Measurements from ENCODE around the gene NMUR1.
"Not testable (repeated sequence)": the region's sequence is repeated elsewhere in the genome, so short reads cannot be mapped to it uniquely, and the experiment has no call there.

NMUR1 gene

DNA sequence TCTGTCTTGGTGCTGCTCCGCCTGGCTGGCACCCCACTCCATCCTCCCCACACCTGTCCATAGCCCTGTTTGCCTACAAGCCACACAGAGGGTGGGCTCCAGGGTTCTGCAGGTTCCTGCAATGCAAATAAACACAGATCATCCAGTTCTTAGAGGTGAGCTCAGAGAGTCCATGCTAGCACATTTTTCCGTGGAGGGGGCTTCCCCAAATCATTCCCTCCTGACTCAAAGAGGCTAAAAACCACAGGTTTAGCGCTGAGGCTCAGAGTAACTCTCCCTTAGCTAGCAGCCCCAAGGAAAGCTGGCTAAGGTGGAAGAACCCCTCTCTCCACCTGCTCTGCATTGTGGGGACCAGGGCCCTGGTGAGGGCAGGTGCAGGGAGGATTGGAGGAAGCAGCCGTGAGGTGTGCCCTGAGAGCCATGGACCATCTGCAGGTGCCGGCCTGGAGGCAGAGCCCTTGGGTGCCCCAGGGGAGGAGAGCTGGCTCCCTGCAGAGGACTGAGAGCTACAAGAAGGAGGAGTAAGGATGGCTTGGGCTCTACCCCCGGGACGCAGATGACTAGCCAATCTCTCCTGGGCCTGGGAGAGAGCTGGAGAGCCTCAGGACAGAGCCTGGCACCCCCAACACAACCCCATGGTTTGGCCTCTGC, 38.7 kb upstream of the NMUR1 start:
- no peaks in the 10 kb centered on the region for H3K36me3 ChIP-seq (ENCODE audit: control insufficient read depth in 2 of 2, insufficient read depth in 2 of 2, low read length in 2 of 2)
- H3K9ac ChIP-seq (ENCODE audit: low read depth in 1 of 2, low read length in 2 of 2), result no peak overlapping the region
- no peak overlapping the region for H3K27ac ChIP-seq (ENCODE audit: low read depth in 2 of 2, low read length in 2 of 2)
- H3K9me3 ChIP-seq (ENCODE audit: control insufficient read depth in 2 of 2, low read length in 2 of 2), result no peaks in the 10 kb centered on the region
- H3K4me3 ChIP-seq (ENCODE audit: low read length in 2 of 2), result no peak overlapping the region
- H3K4me1 ChIP-seq (ENCODE audit: control insufficient read depth in 2 of 2, insufficient read depth in 2 of 2, low read length in 2 of 2), result no peaks in the 10 kb centered on the region
- H3K27me3 ChIP-seq (ENCODE audit: control insufficient read depth in 2 of 2, insufficient read depth in 2 of 2, low read length in 2 of 2), result no peaks in the 10 kb centered on the region

DNA sequence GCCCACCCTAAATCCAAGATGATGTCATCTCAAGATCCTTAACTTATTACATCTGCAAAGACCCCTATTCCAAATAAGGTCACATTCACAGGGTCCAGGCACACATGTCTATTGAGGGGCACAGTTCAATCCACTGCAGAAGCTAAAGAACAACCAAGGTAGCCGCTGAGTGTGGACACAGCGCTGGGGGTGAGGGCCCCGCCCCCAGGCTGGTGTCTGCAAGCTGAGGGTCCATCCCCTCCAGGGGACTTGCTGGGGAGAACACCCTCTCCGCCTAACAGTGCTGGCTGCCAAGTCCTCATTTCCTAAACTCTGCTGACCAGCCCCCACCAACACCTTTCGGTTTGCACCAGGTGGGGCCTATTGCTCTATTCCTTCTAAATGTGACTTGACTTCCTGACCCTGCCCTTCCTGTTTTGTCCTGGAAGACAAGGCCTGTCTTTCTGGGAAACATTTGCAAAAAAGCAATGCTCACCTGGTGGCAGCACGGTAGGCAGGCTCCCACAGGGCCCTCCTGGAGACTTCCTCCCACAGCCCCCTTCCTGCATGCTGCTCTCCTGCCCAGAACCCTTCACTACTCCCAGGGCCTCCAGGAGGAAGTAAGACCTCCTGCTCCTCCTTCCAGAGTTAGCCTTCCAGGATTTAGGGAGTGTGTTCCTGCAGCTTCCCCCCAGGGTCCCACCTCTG, 38.0 kb upstream of the NMUR1 start:
- Histone ChIP-seq H3K27ac (ENCODE audit: low read depth in 2 of 2, low read length in 2 of 2) (no peak overlapping the region), H3K4me1 (ENCODE audit: control insufficient read depth in 2 of 2, insufficient read depth in 2 of 2, low read length in 2 of 2) (no peaks in the 10 kb centered on the region), H3K27me3 (ENCODE audit: control insufficient read depth in 2 of 2, insufficient read depth in 2 of 2, low read length in 2 of 2) (no peaks in the 10 kb centered on the region), H3K36me3 (ENCODE audit: control insufficient read depth in 2 of 2, insufficient read depth in 2 of 2, low read length in 2 of 2) (no peaks in the 10 kb centered on the region), H3K9me3 (ENCODE audit: control insufficient read depth in 2 of 2, low read length in 2 of 2) (no peaks in the 10 kb centered on the region), H3K4me3 (ENCODE audit: low read length in 2 of 2) (no peak overlapping the region), H3K9ac (ENCODE audit: low read depth in 1 of 2, low read length in 2 of 2) (no peak overlapping the region)

DNA sequence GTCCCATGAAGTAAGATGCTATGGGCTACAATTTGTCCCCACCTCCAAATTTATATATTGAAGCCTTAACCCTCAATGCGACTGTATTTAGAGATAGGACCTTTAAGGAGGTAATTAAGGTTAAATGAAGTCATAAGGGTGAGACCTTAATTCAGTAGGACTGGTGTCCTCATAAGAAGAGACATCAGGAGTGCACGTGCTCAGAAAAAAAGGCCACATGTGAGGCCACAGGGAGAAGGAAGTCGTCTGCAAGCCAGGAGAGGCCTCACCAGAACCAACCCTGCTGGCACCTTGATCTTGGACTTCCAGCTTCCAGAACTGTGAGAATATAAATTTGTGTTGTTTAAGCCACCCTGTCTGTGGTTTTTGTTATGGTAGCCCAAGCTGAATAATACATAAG, 36.9 kb upstream of the NMUR1 start:
- H3K4me3 ChIP-seq (ENCODE audit: low read length in 2 of 2), result no peak overlapping the region
- H3K9ac ChIP-seq (ENCODE audit: low read depth in 1 of 2, low read length in 2 of 2), result no peak overlapping the region
- H3K27me3 ChIP-seq (ENCODE audit: control insufficient read depth in 2 of 2, insufficient read depth in 2 of 2, low read length in 2 of 2), result no peaks in the 10 kb centered on the region
- H3K9me3 ChIP-seq (ENCODE audit: control insufficient read depth in 2 of 2, low read length in 2 of 2), result no peaks in the 10 kb centered on the region
- no peak overlapping the region for H3K27ac ChIP-seq (ENCODE audit: low read depth in 2 of 2, low read length in 2 of 2)
- no peaks in the 10 kb centered on the region for H3K36me3 ChIP-seq (ENCODE audit: control insufficient read depth in 2 of 2, insufficient read depth in 2 of 2, low read length in 2 of 2)
- no peaks in the 10 kb centered on the region for H3K4me1 ChIP-seq (ENCODE audit: control insufficient read depth in 2 of 2, insufficient read depth in 2 of 2, low read length in 2 of 2)

DNA sequence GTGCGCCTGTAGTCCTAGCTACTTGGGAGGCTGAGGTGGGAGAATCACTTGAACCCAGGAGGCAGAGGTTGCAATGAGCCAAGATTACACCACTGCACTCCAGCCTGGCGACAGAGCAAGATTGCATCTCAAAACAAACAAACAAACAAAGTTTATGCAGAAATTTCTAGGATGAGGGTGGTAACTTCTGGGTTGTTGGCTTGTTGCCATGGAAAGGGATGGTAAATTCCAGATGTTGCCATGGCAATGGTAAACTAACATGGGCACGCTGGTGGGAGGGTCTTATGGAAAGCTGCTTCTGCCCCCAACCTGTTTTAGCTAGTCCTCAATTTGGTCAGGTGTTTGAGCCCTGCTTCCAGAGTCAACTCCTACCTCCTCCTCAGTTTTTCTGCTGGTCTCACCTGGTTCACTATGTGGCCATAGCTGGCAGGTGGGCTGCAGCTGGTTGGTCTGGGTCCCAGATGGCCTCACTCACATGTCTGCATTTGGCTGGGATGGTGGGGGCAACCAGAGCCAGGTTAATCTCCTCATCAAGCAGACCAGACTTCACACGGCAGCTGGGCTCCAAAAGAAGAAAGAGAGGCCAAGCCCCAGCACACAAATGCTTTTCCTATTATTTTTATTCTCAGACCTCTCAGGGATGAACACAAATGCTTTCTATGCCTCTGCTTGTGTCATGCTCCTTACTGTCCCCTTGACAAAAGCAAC, 35.8 kb upstream of the NMUR1 start:
- Histone ChIP-seq H3K4me1 (ENCODE audit: control insufficient read depth in 2 of 2, insufficient read depth in 2 of 2, low read length in 2 of 2) (no peaks in the 10 kb centered on the region), H3K27ac (ENCODE audit: low read depth in 2 of 2, low read length in 2 of 2) (no peak overlapping the region), H3K36me3 (ENCODE audit: control insufficient read depth in 2 of 2, insufficient read depth in 2 of 2, low read length in 2 of 2) (no peaks in the 10 kb centered on the region), H3K9ac (ENCODE audit: low read depth in 1 of 2, low read length in 2 of 2) (no peak overlapping the region), H3K4me3 (ENCODE audit: low read length in 2 of 2) (no peak overlapping the region), H3K9me3 (ENCODE audit: control insufficient read depth in 2 of 2, low read length in 2 of 2) (no peaks in the 10 kb centered on the region), H3K27me3 (ENCODE audit: control insufficient read depth in 2 of 2, insufficient read depth in 2 of 2, low read length in 2 of 2) (no peaks in the 10 kb centered on the region)

DNA sequence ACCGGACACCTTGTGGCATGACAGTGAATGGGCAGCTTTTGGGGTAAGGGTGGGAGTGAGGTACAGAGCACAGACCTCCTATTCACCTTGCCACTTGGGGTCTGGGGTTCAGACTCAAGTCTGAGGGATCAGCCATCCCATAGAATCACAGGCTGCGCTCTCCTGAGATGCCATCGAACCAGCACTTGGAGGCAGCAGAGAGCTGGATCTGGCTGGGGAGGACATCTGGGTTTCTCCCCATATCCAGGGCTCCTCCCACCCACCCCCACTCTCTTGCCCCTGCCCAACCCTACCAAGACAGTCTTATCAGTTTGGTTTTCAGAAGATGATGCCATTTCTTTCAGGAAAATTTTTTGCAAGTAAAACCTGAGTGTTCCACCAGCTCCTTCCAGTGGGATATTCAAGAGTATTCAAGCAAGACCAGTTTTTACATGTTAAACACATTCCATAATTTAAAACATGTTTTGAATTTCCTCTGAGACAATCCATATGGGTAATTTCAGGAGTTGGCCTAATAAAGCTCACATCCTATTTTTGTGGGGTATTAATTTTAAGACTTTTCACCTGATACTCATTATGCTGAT, 33.2 kb upstream of the NMUR1 start:
- H3K9me3 ChIP-seq (ENCODE audit: control insufficient read depth in 2 of 2, low read length in 2 of 2), result no peaks in the 10 kb centered on the region
- no peaks in the 10 kb centered on the region for H3K27me3 ChIP-seq (ENCODE audit: control insufficient read depth in 2 of 2, insufficient read depth in 2 of 2, low read length in 2 of 2)
- H3K36me3 ChIP-seq (ENCODE audit: control insufficient read depth in 2 of 2, insufficient read depth in 2 of 2, low read length in 2 of 2), result no peaks in the 10 kb centered on the region
- H3K4me3 ChIP-seq (ENCODE audit: low read length in 2 of 2), result no peak overlapping the region
- no peak overlapping the region for H3K9ac ChIP-seq (ENCODE audit: low read depth in 1 of 2, low read length in 2 of 2)
- H3K27ac ChIP-seq (ENCODE audit: low read depth in 2 of 2, low read length in 2 of 2), result no peak overlapping the region
- H3K4me1 ChIP-seq (ENCODE audit: control insufficient read depth in 2 of 2, insufficient read depth in 2 of 2, low read length in 2 of 2), result no peaks in the 10 kb centered on the region

DNA sequence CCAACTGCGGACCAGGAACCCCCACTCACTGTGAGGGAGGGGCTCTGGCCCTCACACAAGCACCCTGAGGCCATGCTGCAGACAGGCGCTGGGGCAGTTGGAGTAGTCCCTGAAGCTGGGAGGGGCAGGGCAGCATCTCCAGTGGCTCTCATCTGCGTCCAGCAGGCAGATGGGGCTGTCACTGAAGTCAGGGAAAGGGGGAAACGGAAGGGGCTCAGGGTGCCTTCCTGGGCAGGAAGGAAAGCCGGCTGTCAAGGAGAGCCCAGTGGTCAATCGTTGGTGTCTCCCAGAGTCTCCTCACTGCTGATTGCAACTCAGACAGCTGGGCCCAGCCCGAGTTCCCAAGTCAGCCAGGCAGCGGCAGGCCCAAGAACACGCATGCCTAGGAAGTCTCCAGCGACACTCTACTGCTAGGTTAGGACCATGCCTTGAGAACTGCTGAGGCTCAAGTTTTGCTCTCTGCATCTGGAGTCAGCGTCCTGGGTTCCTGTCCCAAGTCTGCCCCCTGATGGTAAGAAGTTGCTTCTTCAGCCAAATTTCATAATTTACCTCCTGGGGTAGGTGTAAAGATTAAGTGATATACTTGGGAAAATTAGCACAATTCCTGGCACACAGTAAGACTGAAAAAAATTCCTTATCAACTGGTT, 27.4 kb upstream of the NMUR1 start:
- H3K4me3 ChIP-seq (ENCODE audit: low read length in 2 of 2), result no peak overlapping the region
- H3K4me1 ChIP-seq (ENCODE audit: control insufficient read depth in 2 of 2, insufficient read depth in 2 of 2, low read length in 2 of 2), result peaks cover 8 to 10% of the 10 kb centered on the region in 2 donors
- peak overlapping the region; percentile 38 to 77 for H3K27ac ChIP-seq (ENCODE audit: low read depth in 2 of 2, low read length in 2 of 2)
- no peaks in the 10 kb centered on the region for H3K36me3 ChIP-seq (ENCODE audit: control insufficient read depth in 2 of 2, insufficient read depth in 2 of 2, low read length in 2 of 2)
- H3K9me3 ChIP-seq (ENCODE audit: control insufficient read depth in 2 of 2, low read length in 2 of 2), result no peaks in the 10 kb centered on the region
- H3K27me3 ChIP-seq (ENCODE audit: control insufficient read depth in 2 of 2, insufficient read depth in 2 of 2, low read length in 2 of 2), result no peaks in the 10 kb centered on the region
- H3K9ac ChIP-seq (ENCODE audit: low read depth in 1 of 2, low read length in 2 of 2), result peak overlapping the region in 1 of 2 donors; percentile 7

DNA sequence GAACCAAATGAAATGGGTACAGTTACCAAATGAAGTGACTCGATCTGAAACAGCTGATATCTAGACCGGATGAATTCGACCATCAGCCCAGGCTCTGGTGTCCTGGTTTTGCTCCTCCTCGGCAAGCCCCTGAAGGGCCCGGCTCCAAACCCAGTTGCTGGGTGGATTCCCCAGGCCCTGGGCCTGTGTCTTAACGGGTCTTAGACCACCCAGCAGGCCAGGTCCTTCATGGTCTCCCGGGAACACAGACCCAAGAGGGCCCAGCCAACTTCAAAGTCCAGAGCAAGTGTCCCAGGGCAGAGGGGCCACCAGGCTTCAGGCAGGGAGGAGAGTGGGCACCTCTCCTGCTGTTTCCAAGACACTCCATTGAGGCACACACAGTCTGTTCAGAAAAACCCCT, 26.7 kb upstream of the NMUR1 start:
- Histone ChIP-seq H3K9ac (ENCODE audit: low read depth in 1 of 2, low read length in 2 of 2) (peak overlapping the region in 1 of 2 donors; percentile 7), H3K27ac (ENCODE audit: low read depth in 2 of 2, low read length in 2 of 2) (peak overlapping the region; percentile 38 to 77), H3K4me1 (ENCODE audit: control insufficient read depth in 2 of 2, insufficient read depth in 2 of 2, low read length in 2 of 2) (peaks cover 8 to 10% of the 10 kb centered on the region in 2 donors), H3K36me3 (ENCODE audit: control insufficient read depth in 2 of 2, insufficient read depth in 2 of 2, low read length in 2 of 2) (no peaks in the 10 kb centered on the region), H3K27me3 (ENCODE audit: control insufficient read depth in 2 of 2, insufficient read depth in 2 of 2, low read length in 2 of 2) (no peaks in the 10 kb centered on the region), H3K4me3 (ENCODE audit: low read length in 2 of 2) (no peak overlapping the region), H3K9me3 (ENCODE audit: control insufficient read depth in 2 of 2, low read length in 2 of 2) (no peaks in the 10 kb centered on the region)

DNA sequence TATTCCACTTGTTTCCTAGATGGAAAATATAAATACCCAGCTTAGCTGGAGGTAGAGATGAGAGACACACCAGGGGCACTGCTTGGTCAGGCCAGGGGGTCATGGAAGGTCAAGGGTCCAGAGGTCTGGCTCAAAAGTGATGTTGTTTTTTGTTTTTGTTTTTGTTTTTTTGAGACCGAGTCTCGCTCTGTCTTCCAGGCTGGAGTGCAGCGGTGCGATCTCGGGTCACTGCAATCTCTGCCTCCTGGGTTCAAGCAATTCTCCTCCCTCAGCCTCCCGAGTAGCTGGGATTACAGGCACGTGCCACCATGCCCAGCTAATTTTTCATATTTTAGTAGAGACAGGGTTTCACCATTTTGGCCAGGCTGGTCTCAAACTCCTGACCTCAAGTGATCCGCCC, 26.3 kb upstream of the NMUR1 start:
- H3K9ac ChIP-seq (ENCODE audit: low read depth in 1 of 2, low read length in 2 of 2); H3K36me3 ChIP-seq (ENCODE audit: control insufficient read depth in 2 of 2, insufficient read depth in 2 of 2, low read length in 2 of 2); H3K27me3 ChIP-seq (ENCODE audit: control insufficient read depth in 2 of 2, insufficient read depth in 2 of 2, low read length in 2 of 2); H3K27ac ChIP-seq (ENCODE audit: low read depth in 2 of 2, low read length in 2 of 2); H3K9me3 ChIP-seq (ENCODE audit: control insufficient read depth in 2 of 2, low read length in 2 of 2); H3K4me3 ChIP-seq (ENCODE audit: low read length in 2 of 2): not testable (repeated sequence)
- H3K4me1 ChIP-seq (ENCODE audit: control insufficient read depth in 2 of 2, insufficient read depth in 2 of 2, low read length in 2 of 2), result peaks cover 8 to 10% of the 10 kb centered on the region in 2 donors

DNA sequence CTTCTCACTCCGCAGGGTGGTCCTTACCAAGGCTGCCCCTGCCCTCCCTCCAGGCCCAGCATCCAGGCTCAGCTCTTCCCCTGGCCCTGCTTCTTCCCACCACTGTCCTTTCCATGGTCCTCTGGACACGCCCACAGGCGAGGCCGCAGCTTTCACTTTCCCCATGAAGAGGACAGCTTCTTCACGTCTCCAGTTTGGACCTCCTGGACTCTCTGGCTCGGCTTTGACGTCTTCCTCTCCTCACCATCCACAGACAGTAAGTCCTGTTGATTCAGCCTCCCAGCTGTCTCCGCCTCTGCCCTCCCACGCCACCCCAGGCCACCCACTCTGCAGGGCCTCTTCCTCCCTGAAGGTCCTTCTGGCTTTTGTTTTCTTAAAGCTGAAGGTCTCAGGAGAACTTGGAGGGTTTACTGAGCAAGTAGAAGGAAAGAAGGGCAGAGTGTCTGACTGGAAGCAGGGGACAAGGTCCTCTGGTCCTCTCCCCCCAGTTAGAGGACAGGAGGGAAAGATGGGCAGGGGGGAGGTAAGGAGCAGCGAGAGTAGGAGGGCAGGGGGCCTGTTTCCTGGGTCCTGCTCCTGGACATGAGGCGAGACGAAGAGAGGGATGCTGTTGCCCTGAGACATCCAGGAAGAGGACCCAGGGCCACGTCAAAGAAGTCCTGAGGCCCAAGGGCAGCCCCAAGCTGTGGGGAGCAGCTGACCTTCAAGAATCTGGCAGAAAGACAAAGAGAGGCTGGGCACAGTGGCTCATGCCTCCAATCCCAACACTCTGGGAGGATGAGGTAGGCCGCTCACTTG, 24.7 kb upstream of the NMUR1 start:
- H3K4me1 ChIP-seq (ENCODE audit: control insufficient read depth in 2 of 2, insufficient read depth in 2 of 2, low read length in 2 of 2), result peaks cover 8 to 10% of the 10 kb centered on the region in 2 donors
- H3K27me3 ChIP-seq (ENCODE audit: control insufficient read depth in 2 of 2, insufficient read depth in 2 of 2, low read length in 2 of 2), result no peaks in the 10 kb centered on the region
- peak overlapping the region; percentile 20 to 34 for H3K4me3 ChIP-seq (ENCODE audit: low read length in 2 of 2)
- H3K9ac ChIP-seq (ENCODE audit: low read depth in 1 of 2, low read length in 2 of 2), result peak overlapping the region; percentile 15 to 27
- H3K9me3 ChIP-seq (ENCODE audit: control insufficient read depth in 2 of 2, low read length in 2 of 2), result no peaks in the 10 kb centered on the region
- peak overlapping the region; percentile 68 to 82 for H3K27ac ChIP-seq (ENCODE audit: low read depth in 2 of 2, low read length in 2 of 2)
- H3K36me3 ChIP-seq (ENCODE audit: control insufficient read depth in 2 of 2, insufficient read depth in 2 of 2, low read length in 2 of 2), result no peaks in the 10 kb centered on the region
